ENCODE results near the gene ULBP1. TPM values are rescaled to one million over a fixed set of nuclear protein-coding genes. Genes with fewer than 3 reads are reported as not detected.
A peak's percentile ranks its signal among the peaks of the same experiment; 100 is the strongest.
"Not testable (repeated sequence)": the region's sequence is repeated elsewhere in the genome, so short reads cannot be mapped to it uniquely, and the experiment has no call there.

The ULBP1 gene
- total RNA-seq, 4 donors from 2014 or later: 0.07 to 0.27 TPM; not detected in 2

DNA sequence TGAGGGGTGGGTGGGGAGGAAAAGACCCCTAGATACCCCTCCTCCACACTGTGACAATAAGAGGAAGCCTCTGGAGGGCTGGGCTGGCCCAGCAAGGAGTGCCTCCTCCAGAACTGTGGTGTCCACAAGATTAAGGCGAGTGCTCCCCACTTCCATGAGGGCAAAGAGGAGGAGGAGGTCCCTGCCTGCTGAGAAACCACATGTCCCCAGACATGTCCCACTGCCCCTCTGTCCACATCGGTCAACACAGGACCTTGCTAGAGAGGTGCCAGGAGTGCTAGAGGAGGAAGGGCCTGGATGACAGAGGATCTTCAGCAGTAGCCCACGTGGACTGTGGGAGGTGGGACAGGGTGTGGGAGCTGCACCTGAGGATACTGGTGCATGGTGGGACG, 43.9 kb upstream of the ULBP1 start:
- H3K9me3 ChIP-seq: no peaks in the 10 kb centered on the region
- H3K4me3 ChIP-seq: no peak overlapping the region
- no peak for ATAC-seq
- no peaks in the 10 kb centered on the region for H3K27me3 ChIP-seq
- TF ChIP-seq EP300 (IDR thresholded peaks at IDR 0.05): no peak
- TF ChIP-seq POLR2A (IDR thresholded peaks at IDR 0.05): no peak
- no peak for TF ChIP-seq POLR2AphosphoS5 (IDR thresholded peaks at IDR 0.05)
- TF ChIP-seq, protein P1, sequence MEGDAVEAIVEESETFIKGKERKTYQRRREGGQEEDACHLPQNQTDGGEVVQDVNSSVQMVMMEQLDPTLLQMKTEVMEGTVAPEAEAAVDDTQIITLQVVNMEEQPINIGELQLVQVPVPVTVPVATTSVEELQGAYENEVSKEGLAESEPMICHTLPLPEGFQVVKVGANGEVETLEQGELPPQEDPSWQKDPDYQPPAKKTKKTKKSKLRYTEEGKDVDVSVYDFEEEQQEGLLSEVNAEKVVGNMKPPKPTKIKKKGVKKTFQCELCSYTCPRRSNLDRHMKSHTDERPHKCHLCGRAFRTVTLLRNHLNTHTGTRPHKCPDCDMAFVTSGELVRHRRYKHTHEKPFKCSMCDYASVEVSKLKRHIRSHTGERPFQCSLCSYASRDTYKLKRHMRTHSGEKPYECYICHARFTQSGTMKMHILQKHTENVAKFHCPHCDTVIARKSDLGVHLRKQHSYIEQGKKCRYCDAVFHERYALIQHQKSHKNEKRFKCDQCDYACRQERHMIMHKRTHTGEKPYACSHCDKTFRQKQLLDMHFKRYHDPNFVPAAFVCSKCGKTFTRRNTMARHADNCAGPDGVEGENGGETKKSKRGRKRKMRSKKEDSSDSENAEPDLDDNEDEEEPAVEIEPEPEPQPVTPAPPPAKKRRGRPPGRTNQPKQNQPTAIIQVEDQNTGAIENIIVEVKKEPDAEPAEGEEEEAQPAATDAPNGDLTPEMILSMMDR (IDR thresholded peaks at IDR 0.05): no peak
- no peak overlapping the region for H3K27ac ChIP-seq
- 83% methylated on average over 3 of the region's 4 CpGs; no CpG with 5 or more reads in 1 of the 2 donors for WGBS, 2 donors (ENCODE audit: low coverage in 1 of 2)
- H3K36me3 ChIP-seq: no peaks in the 10 kb centered on the region
- H3K4me1 ChIP-seq: peaks cover 0 to 19% (median 12%) of the 10 kb centered on the region in 3 donors

DNA sequence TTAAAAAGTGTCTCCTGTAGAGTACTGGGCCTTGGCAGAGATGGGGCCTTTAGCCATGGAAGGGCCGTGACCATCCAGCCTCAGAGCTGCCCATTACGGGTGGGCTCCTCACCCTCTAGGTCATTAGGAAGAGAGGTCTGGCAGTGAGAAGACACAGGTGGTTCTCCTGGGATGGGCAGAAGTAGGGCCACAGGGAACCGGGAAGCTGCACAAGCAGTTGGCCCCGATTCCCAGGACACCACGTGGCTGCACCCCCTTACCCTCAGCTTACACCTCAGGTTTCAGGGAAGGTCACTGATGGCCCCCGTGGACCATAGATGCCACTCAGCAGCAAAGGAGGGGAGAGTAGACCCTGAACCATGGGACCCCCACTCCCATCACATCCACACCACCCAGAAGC, 42.4 kb upstream of the ULBP1 start:
- no peak for TF ChIP-seq POLR2A (IDR thresholded peaks at IDR 0.05)
- no peak for TF ChIP-seq POLR2AphosphoS5 (IDR thresholded peaks at IDR 0.05)
- no peak for TF ChIP-seq EP300 (IDR thresholded peaks at IDR 0.05)
- TF ChIP-seq, protein P1 (IDR thresholded peaks at IDR 0.05): no peak
- WGBS, 2 donors (ENCODE audit: low coverage in 1 of 2): 80 to 100% methylated on average over 1 to 2 of the region's 6 CpGs

DNA sequence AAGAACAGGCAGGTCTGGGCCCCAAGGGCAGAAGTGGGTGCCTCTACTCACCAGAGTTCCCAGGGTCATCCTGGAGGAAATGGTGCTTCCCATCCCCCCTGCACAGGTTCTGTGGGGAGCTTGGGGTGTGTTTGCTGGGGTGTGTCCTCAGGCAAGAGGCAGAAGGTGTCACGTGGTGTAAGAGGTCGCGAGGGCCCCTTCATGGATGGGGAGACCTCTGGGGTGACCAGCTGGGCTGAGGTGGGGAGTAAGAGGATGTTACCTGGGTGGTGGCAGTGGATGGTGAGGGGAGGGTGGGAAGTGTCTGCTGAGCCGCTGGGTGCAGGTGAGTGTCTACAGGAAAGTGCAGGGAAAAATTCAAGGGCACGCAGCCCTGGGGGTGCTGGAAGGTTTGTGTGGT, 41.7 kb upstream of the ULBP1 start:
- not testable (repeated sequence) for H3K27me3 ChIP-seq, H3K27ac ChIP-seq, H3K36me3 ChIP-seq, ATAC-seq, H3K9me3 ChIP-seq
- WGBS, 2 donors (ENCODE audit: low coverage in 1 of 2): 56% methylated on average over 2 of the region's 5 CpGs; no CpG with 5 or more reads in 1 of the 2 donors
- H3K4me1 ChIP-seq: peaks cover 0 to 35% (median 17%) of the 10 kb centered on the region in 3 donors
- H3K4me3 ChIP-seq: peak overlapping the region in 1 of 2 donors; percentile 57

More for the DNA sequence above, 42.4 kb upstream of the ULBP1 start:
- ATAC-seq: no peak
- H3K27ac ChIP-seq: no peak overlapping the region
- H3K27me3 ChIP-seq: no peaks in the 10 kb centered on the region
- peaks cover 0 to 33% (median 17%) of the 10 kb centered on the region in 3 donors for H3K4me1 ChIP-seq
- H3K36me3 ChIP-seq: no peaks in the 10 kb centered on the region
- no peaks in the 10 kb centered on the region for H3K9me3 ChIP-seq
- no peak overlapping the region for H3K4me3 ChIP-seq

DNA sequence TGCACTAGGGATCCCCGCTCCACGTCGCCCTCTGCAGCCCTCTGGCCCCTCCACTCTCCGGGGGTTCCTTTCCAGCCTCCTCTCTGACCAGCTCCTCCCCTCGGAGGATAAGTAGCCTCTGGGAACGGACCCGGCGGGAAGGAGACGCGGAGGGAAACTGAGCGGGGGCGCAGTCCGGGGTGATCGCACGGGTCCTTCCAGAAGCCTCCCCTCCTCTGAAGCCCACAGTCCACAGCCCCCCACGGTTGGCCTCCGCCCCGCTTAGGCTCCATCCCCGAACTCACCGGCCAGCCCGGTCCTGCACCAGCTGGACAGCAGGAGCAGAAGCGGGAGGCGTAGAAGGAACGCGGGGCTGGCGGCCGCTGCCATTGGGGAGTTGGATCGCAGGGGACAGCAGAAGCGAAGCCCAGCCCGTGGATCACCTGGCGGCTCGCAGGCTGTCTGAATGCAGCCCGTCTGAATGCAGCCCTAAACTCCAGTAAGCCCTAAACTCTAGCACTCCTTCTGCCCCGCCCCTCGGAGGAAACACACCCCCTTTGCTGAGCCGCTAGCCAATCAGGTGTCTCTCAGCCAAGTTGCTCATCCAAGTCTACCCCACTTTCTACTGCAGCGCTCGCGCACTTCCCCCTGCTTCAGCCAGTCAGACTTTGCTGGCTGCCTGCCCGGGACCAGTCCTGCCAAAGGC, 41.0 kb upstream of the ULBP1 start, which contains the start of gene RAET1G:
TSS of gene RAET1G (minus strand) at position 480 of the 685 bp plus-strand sequence. CDS start at position 369, 111 bp downstream.
- WGBS, 2 donors (ENCODE audit: low coverage in 1 of 2): 0% methylated on average over 4 to 9 of the region's 40 CpGs
- peak within 1 kb of the TSS; percentile 24 to 57 for H3K4me3 ChIP-seq
- no peaks in the 10 kb centered on the region for H3K27me3 ChIP-seq
- peak within 1 kb of the TSS in 2 of 4 donors; percentile 39 to 61 for H3K27ac ChIP-seq
- H3K9me3 ChIP-seq: no peaks in the 10 kb centered on the region
- no peaks in the 10 kb centered on the region for H3K36me3 ChIP-seq
- H3K4me1 ChIP-seq: peaks cover 0 to 35% (median 17%) of the 10 kb centered on the region in 3 donors
- TF ChIP-seq, protein P1 (IDR thresholded peaks at IDR 0.05): no peak
- TF ChIP-seq POLR2A (IDR thresholded peaks at IDR 0.05) (no peak), EP300 (IDR thresholded peaks at IDR 0.05) (no peak), POLR2AphosphoS5 (IDR thresholded peaks at IDR 0.05) (peak; percentile 46)
- ATAC-seq: peak; percentile 93

DNA sequence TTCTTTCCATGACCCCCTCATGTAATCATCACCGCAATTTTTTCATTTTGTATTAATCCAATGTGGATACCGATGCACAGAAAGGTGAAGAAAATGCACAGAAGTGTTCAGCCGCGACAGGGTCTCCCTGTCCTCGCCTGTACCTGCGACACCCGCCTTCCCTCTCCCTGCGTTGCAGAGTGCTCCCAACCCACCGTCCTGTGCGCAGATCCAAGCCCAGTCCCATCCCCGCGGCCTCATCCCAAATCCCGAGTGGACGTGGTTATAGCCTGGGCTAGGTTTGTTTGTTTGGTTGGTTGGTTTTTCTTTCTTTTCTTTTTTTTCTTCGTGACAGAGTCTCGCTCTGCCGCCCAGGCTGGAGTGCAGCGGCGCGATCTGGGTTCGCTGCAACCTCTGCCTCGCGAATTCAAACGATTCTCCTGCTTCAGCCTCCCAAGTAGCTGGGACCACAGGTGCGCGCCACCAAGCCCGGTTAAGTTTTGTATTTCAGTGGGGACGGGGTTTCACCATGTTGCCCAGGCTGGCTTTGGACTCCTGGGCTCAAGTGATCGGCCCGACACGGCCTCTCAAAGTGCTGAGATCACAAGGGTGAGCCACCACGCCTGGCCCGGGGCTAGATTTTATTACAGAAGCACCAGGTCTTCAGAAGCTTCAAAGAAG, 40.3 kb upstream of the ULBP1 start:
- peak overlapping the region; percentile 24 to 57 for H3K4me3 ChIP-seq
- WGBS, 2 donors (ENCODE audit: low coverage in 1 of 2): 10 to 21% methylated on average over 8 to 18 of the region's 33 CpGs
- peak overlapping the region in 2 of 4 donors; percentile 7 to 61 for H3K27ac ChIP-seq
- no peaks in the 10 kb centered on the region for H3K9me3 ChIP-seq
- H3K27me3 ChIP-seq: peaks cover 1% of the 10 kb centered on the region
- no peak for TF ChIP-seq POLR2A (IDR thresholded peaks at IDR 0.05)
- no peak for TF ChIP-seq POLR2AphosphoS5 (IDR thresholded peaks at IDR 0.05)
- no peak for TF ChIP-seq EP300 (IDR thresholded peaks at IDR 0.05)
- TF ChIP-seq, protein P1 (IDR thresholded peaks at IDR 0.05): no peak
- H3K4me1 ChIP-seq: peaks cover 0 to 35% (median 17%) of the 10 kb centered on the region in 3 donors
- no peaks in the 10 kb centered on the region for H3K36me3 ChIP-seq
- no peak for ATAC-seq

Data from gastroesophageal sphincter (tissue), 4 donors.